Measurements from ENCODE around the gene PIK3R2.

DNA sequence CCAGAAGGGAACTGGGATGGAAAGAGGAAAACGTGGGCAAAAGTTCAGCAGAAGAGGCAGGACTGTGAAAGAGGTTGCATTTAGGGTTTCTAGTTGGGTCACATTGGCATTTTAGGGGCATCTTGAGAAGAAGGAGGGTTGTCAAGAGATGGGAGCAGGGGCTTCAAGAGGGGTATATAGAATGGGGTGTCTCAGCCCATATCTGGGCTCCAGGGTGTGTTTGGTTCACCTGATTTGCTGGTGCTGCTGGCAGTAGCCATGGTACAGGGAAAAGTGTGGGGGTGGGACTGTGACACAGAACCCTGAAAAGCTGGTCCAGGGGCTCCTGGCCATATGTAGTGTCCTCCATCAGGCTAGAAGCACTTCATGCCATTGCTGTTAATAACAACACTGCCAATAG is 32.8 kb upstream of the PIK3R2 start:
- no peak for TF ChIP-seq POLR2A (IDR thresholded peaks at IDR 0.05)
- TF ChIP-seq, protein P1, sequence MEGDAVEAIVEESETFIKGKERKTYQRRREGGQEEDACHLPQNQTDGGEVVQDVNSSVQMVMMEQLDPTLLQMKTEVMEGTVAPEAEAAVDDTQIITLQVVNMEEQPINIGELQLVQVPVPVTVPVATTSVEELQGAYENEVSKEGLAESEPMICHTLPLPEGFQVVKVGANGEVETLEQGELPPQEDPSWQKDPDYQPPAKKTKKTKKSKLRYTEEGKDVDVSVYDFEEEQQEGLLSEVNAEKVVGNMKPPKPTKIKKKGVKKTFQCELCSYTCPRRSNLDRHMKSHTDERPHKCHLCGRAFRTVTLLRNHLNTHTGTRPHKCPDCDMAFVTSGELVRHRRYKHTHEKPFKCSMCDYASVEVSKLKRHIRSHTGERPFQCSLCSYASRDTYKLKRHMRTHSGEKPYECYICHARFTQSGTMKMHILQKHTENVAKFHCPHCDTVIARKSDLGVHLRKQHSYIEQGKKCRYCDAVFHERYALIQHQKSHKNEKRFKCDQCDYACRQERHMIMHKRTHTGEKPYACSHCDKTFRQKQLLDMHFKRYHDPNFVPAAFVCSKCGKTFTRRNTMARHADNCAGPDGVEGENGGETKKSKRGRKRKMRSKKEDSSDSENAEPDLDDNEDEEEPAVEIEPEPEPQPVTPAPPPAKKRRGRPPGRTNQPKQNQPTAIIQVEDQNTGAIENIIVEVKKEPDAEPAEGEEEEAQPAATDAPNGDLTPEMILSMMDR (IDR thresholded peaks at IDR 0.05): no peak
- TF ChIP-seq EP300 (IDR thresholded peaks at IDR 0.05): no peak

All from sigmoid colon (tissue), 4 donors.